A673 (cell line): ENCODE results near the gene TTC12.

Experiments used
- EZH2 ChIP-seq: fragments of 200-600 bp; sonication (generic); IDR thresholded peaks from 2 replicates; pipeline ENCODE4 v1.6.1; 2017; ENCODE audit warnings: borderline replicate concordance, low read depth, mild to moderate bottlenecking, mixed read lengths, antibody characterized with exemption, low read length; ENCODE audit not compliant: poor library complexity, severe bottlenecking
- TF ChIP-seq, protein P1 (sequence below): fragments of 300-800, 200-600 bp; sonication (generic); conservative IDR thresholded peaks from 2 replicates; pipeline ENCODE4 v1.5.1; 2017; ENCODE audit warnings: low read depth, mild to moderate bottlenecking, antibody characterized with exemption, low read length, moderate library complexity, mixed read lengths

DNA sequence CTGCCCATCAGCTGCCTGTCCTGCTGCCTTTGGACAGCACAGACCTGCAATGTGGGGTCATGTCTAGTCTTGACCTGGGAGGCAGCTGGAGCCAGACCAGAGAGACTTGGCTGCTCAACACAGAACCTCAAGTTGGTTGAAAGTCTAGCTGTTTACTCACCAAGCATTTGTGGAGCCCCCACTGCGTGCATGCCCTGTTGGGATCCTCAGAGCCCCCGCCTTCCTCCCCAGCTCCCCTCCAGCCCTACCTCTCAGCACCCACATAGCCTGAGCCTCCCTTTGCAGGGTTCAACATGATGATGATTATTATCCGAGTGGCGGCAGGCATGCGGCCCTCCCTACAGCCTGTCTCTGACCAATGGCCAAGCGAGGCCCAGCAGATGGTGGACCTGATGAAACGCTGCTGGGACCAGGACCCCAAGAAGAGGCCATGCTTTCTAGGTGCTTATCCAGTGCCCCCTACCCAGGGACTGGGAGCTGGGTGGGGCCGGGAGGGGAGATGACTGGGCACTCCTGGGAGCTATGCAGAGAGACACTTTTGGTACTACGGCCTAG lies 81.5 kb downstream of the TTC12 start:
- TF ChIP-seq, protein P1, sequence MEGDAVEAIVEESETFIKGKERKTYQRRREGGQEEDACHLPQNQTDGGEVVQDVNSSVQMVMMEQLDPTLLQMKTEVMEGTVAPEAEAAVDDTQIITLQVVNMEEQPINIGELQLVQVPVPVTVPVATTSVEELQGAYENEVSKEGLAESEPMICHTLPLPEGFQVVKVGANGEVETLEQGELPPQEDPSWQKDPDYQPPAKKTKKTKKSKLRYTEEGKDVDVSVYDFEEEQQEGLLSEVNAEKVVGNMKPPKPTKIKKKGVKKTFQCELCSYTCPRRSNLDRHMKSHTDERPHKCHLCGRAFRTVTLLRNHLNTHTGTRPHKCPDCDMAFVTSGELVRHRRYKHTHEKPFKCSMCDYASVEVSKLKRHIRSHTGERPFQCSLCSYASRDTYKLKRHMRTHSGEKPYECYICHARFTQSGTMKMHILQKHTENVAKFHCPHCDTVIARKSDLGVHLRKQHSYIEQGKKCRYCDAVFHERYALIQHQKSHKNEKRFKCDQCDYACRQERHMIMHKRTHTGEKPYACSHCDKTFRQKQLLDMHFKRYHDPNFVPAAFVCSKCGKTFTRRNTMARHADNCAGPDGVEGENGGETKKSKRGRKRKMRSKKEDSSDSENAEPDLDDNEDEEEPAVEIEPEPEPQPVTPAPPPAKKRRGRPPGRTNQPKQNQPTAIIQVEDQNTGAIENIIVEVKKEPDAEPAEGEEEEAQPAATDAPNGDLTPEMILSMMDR, result no peak
- TF ChIP-seq EZH2, result no peak
